Stimulated activated CD8-positive, alpha-beta memory T cell treated with anti-CD3 and anti-CD28 coated beads, Interleukin-15, amount 100 ng/mL, for 1 hour (primary cell): ENCODE results near the gene MMP11.

Experiments
- DNase-seq: peaks from one replicate; pipeline ENCODE4 v3.0.0-alpha.2; 2020; ENCODE audit warnings: low read depth

The MMP11 gene

GRCh38 chr22:23781065-23781464, 8.4 kb downstream of the MMP11 start:
- DNase-seq = no peak

DNA sequence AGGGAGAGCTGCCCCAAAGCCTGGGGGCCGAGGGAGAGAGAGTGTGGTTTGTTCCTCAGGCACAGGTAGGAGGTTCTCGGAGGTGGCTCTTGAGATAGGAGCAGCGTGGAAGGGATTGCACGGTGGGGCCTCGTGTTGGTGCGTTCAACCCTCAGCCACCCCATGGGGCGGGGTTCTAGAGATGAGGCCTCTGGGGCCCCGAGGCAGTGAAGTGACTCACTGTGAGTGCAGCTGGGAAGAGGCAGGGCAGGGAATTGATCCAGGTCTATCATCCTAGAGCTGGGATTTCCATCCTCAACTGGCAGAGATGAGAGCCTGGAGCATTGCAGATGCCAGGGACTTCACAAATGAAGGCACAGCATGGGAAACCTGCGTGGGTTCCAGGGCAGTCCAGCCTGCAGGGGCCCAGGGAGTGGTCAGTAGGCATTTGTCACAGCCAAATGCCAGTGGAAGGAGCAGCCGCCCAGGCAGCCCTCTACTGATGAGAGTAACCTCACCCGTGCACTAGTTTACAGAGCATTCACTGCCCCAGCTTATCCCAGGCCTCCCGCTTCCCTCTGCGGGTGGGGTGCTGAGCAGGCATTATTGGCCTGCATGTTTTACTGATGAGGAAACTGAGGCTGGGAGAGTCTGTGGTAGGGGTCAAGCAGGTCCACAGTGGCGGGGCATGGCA, 9.0 kb downstream of the MMP11 start:
- DNase-seq = no peak

DNA sequence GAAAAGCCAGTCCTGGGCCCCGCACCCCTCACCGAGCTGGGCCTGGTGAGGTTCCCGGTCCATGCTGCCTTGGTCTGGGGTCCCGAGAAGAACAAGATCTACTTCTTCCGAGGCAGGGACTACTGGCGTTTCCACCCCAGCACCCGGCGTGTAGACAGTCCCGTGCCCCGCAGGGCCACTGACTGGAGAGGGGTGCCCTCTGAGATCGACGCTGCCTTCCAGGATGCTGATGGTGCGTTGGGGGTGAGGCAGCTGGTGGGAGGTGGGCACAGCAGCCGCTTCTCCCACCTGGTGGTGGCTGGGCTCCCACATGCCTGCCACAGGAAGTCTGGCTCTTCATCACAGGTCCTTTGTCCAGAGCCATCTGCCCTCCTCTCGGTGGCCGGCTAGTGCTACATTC, 9.6 kb downstream of the MMP11 start:
- no peak for DNase-seq

DNA sequence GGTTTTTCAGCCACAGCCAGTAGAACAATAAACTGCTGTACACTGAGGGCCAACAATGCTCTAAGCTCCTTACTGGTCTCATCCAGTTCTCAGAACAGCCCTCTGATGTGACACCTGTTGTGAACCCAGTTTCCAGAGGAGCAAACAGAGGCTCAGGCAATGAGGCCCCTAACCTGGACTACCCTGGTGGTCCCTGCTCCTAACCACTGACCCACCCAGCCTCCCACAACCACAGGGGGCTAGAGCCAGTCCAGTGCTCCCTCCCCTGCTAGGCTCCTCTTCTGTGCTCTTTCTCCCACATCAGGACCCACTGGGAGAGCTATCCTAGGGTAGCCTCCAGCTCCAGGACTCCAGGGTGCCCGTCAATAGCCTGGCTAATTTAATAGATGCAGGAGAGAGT, 10.1 kb downstream of the MMP11 start:
- DNase-seq = no peak

DNA sequence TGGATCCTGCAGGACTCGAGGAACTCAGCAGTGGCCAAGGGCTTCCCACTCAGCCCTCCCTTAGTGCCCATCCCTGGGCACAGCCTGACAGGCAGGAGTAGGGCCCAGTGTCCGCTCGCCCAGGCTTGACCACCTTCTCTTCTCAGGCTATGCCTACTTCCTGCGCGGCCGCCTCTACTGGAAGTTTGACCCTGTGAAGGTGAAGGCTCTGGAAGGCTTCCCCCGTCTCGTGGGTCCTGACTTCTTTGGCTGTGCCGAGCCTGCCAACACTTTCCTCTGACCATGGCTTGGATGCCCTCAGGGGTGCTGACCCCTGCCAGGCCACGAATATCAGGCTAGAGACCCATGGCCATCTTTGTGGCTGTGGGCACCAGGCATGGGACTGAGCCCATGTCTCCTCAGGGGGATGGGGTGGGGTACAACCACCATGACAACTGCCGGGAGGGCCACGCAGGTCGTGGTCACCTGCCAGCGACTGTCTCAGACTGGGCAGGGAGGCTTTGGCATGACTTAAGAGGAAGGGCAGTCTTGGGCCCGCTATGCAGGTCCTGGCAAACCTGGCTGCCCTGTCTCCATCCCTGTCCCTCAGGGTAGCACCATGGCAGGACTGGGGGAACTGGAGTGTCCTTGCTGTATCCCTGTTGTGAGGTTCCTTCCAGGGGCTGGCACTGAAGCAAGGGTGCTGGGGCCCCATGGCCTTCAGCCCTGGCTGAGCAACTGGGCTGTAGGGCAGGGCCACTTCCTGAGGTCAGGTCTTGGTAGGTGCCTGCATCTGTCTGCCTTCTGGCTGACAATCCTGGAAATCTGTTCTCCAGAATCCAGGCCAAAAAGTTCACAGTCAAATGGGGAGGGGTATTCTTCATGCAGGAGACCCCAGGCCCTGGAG, 10.9 kb downstream of the MMP11 start:
- no peak for DNase-seq

DNA sequence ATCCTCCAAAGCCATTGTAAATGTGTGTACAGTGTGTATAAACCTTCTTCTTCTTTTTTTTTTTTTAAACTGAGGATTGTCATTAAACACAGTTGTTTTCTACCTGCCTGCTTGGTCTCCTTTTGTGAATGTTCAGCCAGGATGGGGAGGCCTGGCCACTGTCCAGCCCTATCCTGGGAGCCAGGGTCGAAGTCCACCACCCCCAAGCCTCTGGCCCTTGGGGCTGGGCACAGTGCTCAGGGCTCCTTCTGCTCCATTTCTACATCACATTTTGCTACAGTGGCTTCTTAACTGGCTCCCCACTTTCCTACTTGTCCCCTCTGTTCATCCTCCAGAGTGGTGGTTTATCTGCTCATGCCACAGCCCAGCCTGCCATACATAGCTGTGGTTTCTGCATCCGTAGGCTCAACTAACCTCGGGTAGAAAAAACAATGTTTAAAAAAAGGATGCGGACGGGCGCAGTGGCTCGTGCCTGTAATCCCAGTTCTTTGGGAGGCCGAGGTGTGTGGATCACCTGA, 11.6 kb downstream of the MMP11 start:
- DNase-seq = no peak

DNA sequence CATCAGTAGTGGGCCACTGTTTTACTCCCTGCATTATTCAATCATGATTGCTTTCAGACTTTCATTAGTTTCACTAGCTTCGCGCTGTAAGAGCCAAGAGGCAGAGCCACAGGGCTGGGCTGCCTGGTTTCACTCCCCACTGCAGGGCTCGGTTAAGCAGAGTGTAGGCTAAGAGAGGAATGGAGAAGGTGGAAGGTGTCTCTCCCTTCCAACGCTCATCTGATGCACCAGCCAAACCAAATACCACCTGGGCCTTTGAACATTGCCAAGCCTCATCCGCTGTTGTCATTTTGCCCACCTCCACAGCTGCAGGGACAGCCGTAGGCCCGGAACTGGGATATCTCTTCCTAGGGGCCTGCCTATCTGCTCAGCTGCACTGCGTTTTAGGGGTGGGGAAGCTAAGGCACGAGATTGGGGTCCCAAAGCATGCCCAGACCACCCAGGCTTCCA, 13.6 kb downstream of the MMP11 start:
- no peak for DNase-seq

DNA sequence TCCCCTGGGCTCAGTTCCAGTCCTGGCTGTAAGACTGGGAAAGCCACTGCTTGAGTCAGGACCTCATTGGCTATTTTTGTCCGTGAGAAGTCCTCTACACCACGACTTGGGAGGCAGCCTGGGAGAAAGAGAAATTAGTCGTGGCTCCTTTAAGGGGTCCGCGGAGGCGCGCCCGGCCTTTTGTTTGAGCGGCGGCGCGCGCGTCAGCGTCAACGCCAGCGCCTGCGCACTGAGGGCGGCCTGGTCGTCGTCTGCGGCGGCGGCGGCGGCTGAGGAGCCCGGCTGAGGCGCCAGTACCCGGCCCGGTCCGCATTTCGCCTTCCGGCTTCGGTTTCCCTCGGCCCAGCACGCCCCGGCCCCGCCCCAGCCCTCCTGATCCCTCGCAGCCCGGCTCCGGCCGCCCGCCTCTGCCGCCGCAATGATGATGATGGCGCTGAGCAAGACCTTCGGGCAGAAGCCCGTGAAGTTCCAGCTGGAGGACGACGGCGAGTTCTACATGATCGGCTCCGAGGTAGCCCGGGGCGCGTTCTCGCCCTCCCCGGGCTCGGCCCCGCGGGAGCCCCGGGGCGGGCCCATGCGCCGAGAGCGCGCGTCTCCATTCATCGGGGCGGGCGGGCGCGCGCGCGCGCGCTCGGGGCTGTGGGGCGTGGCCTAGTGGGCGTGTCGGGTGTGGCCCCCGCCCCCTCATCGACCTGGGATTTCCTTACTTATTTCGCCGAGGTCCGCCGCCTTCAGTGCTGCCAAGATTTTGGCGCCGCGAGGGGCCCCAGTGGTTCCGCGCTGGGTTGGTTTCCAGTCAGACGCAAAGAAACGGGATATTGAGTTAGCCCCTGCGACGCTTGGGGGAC, 14.3 kb downstream of the MMP11 start, which contains the start of gene SMARCB1:
TSS of gene SMARCB1 (plus strand) at position 215 of the 848 bp plus-strand sequence. CDS start at position 419, 204 bp downstream.
- DNase-seq = peak; percentile 87

- no peak for DNase-seq
Observed at GRCh38 chr22:23787600-23787896, 14.9 kb downstream of the MMP11 start.

- DNase-seq = no peak
Observed at GRCh38 chr22:23787910-23788309, 15.3 kb downstream of the MMP11 start.

DNA sequence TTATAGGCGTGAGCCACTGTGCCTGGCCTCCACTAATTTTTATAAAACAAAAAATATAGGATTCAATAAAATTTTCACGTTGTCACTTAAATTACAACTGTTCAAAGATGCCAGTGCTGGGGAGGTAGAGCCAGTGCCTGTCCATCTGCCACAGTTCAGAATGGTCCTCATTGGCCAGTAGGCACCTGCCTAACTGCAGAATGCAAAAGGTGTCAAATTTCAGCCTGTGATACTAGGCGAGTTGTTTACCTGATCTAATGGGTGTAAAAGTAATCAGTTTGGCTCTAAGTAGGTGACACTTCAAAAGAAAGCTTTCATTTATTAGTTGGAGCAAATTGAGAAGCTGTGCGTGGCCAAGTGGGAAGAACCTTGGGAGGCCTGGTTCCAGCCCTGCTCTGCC, 16.5 kb downstream of the MMP11 start:
- DNase-seq = no peak

- no peak for DNase-seq
Observed at GRCh38 chr22:23789638-23790037, 17.0 kb downstream of the MMP11 start.

DNA sequence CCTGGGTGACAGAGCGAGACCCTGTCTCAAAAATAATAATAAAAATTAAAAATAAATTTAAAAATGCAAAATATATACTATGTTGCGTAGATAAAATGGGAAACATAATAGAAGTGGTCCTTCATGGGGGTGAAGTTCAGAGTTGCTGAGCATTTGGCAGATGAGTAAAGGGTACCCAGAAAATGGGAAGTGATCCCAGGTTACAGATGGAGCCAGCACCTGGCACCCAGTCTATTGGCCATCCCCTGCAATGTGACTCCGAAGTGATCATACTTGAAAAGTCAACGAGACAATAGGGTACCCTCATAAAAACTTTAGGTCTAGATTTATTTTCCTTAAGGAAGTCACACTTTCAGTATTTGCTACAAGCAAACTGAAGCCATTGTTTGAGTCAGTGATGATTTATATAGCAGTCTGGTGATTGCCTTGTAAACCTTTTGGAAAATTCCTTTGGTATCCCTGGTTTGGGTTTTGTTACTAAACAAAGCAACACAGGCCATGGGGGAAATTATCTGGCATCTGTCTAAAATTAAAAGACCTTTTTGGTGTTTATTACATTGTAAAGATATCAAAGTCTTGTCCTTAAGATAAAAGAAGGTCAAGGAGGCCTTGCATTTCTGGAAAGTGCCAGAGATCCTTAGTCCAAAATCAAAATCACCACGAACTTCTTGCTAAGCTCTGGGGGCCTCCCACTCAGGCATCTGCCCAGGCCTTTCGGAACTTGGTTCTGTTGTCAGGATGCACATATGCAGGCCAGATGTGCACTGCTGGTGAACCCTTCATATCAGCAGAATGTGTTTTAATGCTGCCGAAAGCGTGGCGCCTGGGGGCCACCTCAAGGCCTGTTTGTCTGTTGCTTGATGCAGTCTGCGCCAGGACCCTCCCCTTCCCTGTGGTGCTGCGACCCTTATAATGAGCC, 18.4 kb downstream of the MMP11 start:
- DNase-seq = no peak

GRCh38 chr22:23791738-23792645, 19.3 kb downstream of the MMP11 start:
- no peak for DNase-seq

DNA sequence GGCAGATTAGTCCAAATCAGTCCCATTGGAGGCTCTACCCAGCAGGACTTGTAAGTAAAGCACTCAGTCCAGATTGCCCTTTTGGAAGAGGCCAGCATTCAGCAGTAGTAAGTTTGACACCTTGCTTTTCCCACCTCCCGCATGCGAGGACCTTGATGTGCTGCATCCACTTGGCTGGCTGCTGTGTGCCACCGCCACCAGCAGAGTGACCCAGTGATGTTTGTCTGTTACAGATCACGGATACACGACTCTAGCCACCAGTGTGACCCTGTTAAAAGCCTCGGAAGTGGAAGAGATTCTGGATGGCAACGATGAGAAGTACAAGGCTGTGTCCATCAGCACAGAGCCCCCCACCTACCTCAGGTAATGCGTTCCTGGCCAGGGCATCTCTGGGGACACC, 20.7 kb downstream of the MMP11 start:
- DNase-seq = no peak

DNA sequence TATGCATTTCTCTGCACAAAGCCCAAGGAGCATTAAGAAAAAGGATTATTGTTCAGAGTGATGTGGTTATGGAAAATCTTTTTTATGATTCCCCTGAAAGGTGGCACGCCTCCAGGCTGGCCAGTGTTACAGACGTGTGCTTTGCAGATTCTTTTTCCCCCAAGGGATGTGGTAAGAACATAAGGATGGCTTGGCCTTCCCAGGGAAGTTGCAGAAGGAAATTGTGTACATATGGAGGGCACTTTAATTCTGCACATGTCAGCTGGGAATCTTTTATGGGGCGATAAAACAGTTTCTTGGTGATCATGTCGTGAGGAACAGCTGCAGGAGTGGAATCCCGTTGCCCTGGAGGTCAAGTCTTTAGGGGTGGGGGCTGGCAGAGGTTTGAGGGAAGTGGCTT, 23.8 kb downstream of the MMP11 start:
- DNase-seq = no peak

DNA sequence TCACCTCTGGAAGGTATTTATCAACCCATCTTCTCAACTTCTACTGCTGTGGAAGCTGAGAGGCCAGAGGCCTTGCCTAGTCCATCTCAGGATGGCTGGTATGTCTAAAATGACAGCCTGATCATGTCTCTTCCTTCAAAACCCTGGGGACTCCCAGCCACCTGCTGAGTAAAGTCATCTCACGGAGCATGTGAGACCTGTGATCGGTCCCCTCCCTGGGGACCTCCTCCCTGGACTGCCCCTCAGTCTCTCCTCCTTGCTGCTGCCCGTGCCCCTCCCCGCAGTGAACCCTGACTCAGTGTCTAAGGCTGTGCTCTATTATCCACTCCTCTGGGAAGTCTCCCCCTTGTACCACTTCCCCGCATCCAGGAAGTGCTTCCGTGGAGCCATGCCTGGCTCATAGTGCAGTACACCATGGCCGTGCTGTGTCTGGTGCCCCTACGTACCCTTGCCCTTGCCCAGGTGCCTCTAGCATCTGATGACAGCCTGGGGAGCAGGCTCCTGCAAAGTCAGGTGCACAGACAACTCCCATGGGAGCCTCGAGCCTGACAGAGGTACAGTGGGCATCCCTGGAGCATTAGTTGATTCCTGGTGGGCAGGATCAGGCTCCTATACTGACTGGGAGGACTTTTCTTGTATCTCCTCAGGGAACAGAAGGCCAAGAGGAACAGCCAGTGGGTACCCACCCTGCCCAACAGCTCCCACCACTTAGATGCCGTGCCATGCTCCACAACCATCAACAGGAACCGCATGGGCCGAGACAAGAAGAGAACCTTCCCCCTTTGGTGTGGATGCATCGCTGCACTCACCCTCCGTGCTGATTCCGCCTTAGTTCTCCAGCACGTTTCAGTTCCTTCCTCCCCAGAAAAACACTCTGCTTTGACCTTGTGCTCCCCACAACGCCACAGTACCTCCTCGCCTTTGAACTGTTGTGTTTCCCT, 27.9 kb downstream of the MMP11 start:
- no peak for DNase-seq

GRCh38 chr22:23801238-23801821, 28.7 kb downstream of the MMP11 start:
- DNase-seq = no peak
